NCI-H69 (cell line): ENCODE measurements around the gene SPAG9.

ENCODE experiments used
- DNase-seq: peaks from one replicate; lab custom pipeline; 2025; lab: John Stamatoyannopoulos, UW

The SPAG9 gene

DNA sequence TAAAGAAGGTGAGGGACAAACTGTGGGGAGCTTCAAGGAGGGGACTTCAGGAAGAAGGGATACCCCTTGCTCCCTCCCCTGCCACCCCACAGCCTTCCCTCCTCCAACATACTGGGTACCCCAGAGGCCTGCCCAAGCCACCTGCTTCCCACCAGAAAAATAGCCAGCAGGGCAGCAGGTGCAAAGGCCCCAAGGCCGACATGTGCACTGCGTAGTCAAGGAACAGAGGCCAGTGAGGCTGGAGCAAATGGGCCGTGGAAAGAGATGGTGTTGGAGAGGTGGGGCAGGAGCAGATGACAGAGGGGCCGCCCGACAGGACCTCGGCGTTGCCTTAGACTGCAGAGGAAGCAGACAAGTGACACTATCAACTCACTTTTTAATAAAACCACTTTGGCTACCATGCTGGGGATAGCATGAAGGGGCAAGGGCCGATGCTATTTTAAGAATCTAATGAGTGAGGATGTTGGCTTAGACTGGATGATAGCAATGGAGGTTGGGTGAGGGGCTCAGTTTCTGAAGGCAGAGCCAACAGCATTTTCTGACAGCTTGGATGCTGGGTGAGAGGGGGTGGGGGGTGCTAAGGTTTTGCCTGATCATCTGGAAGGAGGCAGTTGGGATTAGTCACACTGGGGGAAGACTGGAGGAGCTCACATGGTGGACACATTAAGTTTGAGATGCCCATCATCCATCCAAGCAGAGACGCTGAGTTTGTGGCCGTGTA, 181.7 kb downstream of the SPAG9 start:
- DNase-seq = no peak

DNA sequence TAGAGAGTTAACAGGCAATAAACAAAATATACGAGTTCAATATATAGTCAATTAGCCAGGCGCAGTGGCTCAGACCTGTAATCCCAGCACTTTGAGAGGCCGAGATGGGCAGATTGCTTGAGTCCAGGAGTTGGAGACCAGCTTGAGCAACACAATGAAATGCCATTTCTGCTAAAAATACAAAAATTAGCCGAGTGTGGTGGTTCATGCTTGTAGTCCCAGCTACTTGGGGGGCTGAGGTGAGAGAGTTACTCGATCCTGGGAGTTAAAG, 184.7 kb downstream of the SPAG9 start:
- DNase-seq = no peak

DNA sequence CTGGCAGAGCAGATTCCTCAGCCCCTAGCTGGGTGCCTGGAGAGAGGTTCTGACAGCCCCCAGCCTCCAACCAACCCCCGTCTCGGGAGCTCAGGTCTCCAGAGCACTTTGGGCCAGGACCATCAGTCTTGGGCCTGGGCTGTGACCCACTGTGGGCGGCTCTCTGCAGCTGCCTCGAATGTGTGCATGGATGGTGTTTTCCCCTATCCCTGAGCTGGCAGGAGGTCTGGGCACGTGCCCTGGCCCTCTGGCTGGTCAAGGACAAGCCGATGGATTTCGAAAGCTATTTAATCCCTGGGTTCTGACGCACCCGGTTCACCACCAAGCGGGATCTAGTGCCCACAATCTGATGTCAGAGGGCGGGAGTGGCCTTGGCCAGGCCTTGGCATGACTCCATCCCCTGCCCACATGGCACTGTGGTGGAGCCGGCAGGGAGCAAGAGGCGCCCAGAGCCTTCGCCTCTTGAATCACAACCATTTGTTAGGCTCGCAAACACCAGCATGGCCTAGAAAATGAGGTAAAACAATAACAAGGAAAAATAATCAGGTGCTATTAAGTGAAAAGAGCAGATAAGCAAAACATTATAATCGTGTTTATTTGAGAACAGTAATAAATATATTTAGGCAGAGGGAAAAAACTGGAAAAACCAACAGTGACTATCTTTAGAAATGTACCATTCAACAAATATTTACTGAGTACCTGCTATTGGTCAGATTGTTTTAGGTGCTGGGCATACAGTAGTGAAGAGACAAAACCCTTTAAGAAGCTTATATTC, 185.3 kb downstream of the SPAG9 start:
- DNase-seq = peak; percentile 65

DNA sequence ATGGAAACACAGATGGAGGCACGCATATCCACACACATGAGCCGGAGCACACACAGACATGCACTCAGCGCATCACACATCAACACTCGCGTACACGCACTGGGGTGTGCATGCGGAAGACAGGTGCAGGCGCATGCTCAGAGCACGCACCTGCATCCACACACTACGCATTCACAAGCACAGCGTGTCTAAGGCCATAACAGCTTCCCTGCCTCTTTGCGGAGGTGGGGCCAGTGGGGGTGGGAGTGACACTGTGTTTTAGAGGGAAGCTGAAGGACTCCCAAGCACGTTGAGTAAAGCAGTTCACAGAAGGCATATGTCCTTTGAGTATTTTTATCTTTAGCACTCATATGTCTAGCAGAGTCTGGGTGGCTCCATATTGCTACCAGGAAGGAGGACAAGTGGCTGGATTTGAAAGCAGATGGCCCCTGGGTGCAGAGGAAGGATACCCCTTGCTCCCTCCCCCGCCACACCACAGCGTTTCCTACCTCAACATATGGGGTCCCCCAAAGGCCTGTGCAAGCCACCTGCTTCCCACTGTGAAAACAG, 185.9 kb downstream of the SPAG9 start:
- peak; percentile 79 for DNase-seq

DNA sequence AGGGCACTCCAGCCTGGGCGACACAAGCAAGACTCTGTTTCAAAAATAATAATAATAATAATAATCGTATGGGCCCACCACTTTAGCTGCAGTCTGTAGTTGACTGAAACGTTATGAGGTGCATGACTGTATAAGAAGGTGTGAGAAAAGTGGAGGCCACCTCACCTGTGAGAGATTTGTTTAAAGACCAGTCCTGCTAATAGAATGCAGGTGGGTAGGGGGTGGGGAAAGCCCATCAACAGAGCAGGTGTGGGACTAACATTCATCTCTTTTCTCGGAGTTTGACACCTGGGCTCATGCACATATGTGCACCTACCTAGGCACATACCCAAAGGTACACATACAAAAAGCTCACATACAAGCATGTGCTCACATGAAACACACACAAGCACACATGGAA, 186.5 kb downstream of the SPAG9 start:
- no peak for DNase-seq

DNA sequence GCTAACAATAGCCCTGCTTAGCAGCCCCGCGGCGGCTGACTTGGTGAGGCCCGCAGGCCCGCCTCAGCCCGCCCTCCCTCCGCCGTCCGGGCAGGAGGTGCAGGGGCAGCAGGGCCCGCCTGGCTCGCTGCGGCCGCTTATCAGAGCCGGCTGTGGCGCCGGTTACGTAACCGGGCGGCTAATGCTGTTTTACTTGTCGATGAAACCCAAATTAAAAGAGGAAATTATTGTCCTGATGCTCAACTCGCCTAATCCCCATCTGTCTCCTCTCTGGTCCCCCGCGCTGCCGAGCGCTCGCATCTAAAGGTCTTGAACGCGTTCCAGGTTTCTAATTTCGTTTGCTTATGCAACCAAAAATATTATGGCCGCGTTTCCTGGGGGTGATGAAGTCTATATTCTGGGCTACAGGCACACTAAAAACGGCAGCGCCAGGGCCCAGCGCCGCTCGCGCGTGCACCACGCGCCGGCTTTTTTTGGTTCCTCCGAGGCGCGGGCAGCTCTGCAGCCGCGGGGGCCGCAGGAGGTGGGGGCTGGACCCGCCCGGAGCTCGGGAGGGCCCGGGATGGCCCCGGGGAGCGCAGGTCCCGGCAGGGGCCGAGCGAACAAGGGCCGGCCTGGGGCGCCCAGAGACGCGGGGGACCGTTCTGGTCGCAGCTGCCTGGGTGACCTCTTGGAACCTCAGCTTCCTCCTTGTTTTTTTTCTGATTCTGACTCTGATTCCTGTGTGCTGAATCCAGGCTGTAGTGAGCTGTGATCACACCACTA, 189.3 kb downstream of the SPAG9 start:
- peak; percentile 98 for DNase-seq

DNA sequence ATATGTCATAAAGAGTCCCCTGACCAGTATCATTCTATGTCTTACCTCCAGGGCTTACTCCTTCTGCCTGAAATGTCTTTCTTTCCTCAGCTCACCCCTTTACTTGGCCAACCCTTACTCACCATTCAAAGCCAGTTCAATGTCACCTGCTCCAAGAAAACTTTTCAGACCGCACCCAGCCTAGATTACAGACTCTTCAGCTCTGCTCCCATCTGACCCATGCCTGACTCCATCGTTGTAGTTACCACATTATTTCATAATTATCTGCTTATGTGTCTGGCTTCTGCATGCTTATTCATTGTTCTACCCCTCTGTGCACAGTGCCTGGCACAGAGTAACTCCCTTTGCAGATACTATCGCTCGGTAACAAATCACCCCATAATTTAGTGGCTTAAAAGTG, 192.0 kb downstream of the SPAG9 start:
- DNase-seq = no peak

DNA sequence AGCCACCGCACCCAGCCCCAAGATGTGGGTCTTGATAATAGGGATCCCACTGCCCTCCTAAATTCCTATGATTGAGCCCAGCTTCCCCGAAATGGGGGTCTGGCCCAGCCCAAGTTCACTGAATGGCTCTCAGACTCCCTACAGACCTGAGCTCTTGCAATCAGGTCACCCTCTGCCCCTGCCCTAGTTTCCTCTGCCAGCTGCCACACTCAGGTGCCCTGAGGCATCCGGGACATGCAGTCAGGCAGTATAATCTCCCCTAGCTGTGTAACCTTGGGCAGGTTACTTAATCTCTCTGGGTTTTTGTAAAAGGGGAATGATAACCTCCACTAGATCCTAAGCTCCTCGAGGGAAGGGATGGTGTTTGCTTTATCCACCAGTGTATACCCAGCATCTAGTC, 193.4 kb downstream of the SPAG9 start:
- DNase-seq = peak; percentile 27

DNA sequence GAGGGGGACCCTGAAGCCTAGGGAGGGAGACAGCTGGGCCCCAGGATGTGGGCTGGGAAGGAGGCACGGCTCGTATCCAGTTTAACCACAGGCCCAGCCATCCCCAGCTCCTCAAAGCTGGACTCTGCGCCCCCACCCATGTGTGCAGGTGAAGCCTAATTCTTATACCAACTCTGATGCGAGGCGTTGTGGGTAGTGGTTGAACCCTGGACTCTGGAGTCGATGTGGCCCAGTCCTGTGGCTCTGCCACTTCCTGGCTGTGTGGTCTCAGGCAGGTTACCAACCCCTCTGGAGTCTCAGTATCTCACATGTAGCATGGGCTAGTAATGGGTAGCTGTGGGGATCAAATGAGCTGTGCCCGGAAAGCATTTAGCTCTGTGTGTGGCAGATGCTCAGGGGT, 194.1 kb downstream of the SPAG9 start:
- peak; percentile 58 for DNase-seq

DNA sequence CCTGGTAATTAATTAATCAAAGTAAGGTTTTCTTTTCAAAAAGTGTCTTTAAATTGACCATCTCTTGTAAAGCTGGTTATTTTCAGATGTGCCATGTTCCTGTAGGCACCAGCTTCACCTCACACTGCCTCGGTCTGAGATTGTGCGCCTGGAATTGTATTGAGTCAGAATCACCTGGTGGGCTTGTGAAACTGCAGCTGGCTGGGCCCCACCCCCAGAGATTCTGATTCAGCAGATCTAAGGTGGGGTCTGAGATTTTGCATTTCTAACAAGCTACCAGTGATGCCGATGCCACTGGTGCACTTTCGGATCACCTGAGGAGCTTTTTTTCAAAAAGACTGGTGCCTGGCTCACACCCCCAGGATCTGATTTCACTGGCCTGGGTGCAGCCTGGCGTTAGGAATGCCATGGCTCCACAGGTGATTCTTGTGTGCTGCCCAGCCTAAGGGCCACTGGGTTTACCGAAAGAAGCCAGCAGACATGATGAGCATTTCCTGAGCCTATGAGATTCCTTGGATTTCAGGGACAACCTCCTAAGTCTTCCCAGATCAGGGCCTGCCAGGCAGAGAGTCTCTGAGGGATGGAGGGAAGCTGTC, 195.3 kb downstream of the SPAG9 start:
- no peak for DNase-seq

DNA sequence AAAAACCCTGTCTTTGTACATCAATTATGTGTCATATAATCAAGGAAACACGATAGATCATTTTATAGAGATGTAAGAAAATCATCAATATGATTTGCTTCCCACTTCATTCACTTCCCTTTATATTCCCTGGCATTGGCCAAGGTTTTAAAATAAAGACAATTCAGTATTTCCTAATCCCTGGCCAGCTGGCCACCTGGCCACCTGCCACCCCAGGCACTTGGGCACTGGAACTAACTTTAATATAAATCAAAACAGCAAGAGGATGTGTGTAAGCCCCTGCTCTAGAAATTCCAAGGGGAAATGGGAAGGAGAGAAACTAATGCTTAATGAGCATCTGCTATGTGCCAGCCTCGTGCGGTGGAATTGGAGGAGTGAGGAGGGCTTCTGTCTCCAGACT, 195.9 kb downstream of the SPAG9 start:
- no peak for DNase-seq

DNA sequence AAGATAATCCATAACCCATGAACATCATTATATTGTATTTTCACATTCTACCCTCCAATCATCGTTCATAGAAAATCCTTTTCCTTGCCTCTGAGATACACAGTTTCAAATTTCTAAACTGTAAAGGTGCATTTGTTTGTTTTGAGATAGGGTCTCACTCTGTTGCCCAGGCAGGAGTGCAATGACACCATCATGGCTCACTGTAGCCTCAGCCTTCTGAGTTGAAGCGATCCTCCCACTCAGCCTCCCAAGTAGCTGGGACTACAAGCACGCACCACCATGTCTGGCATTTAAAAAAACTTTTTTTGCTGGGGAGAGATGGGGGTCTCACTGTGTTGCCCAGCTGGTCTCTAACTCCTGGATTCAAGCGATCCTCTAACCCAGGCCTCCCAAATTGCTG, 196.4 kb downstream of the SPAG9 start:
- DNase-seq = no peak

DNA sequence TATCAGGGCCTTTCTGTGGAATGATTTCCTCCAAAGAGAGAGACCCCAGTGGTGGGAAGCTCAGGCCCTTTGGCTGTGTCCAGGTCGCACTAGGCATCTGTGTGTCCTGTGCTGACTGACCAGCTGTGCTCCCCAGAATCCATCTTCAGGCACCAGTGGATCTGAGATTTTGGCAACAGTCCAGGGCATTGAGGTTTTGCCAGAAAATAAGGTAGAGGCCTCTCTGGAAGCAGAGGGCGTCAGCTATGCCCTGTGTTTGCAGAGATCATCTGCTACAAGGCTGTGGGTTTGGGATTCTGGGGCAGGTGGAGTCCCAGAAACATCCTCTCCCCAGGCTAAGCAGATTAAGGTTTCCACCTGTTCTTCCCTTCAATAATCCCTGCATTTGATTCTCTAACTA, 197.1 kb downstream of the SPAG9 start:
- peak; percentile 87 for DNase-seq

DNA sequence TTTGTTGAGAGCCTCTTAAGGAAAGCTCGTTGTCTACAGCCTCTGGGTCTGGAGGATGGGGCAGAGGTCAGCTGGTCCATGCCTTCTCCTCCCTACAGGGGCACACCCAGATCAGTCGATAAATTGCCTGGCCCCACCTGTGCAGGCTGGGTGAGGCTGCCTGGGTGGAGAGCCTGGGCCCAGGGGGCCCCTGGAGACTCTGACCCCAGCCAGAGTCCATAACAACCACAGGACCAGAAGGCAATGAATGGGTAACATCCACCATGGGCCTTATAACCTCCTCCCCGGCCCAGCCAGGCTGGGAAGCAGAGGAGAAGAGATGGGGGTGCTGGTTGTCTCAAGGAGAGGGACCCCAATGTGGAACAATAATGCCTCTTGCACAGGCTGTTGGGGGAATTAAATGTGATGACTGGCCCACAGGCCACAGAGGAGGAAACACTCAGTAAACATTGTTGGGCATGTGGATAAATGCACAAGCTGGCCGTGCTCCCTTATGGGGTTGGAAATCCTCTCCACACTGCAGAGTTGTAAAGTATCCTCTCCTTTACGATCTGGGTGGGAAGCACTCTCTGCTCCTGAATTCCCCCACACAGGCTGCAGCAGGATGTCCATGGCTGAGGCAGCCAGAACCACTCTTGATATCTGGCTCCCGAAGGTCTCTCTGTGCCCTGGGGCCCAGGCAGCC, 197.8 kb downstream of the SPAG9 start:
- peak; percentile 38 for DNase-seq

DNA sequence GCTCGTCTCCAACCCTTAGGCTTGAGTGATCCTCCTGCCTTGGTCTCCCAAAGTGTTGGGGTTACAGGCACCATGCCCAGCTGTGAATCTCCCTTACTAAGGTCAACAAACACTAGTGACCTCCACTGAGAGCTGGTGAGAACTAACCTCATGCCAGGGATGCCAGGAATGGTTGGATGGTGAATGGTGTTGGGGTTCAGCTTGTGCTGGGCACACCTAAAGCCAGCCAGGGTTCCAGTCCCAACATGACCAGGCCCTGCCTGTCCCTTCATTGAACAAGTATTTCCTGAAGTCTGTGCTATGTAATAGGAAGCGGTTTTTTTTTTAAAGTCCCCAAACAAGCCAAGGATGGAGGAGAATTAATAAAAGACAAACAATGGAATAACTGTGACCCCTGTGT, 198.6 kb downstream of the SPAG9 start:
- DNase-seq = no peak

DNA sequence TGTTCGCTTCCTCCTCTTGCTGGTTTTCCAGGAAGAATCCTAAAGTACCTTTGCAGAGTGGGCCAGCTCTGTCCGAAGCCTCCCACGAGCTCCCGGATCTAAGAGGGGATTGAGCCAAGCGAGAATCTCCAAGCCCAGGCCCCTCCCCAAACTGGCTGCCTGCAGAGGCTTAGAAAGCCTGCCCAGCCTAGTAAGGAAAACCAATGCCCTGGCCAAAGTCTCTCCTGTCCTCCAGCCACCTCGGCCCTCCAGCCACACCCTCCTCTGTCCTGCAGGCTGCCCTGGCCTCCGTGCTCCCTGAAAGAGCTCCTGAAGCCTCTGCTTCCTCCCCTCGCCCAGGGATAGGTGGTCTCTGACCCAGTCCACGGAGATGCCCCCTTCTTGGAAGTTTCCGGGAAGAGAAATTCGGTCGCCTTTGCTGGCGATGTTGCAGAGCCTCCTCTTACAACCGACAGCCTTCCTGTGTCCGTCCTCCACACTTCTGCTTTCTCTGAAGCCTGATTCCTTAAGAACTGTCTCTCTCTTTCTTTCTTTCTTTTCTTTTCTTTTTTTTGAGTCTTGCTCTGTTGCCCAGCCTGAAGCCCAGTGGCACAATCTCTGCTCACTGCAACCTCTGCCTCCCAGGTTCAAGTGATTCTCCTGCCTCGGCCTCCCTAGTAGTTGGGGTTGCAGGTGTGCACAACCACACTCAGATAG, 199.6 kb downstream of the SPAG9 start:
- DNase-seq = peak; percentile 27

DNA sequence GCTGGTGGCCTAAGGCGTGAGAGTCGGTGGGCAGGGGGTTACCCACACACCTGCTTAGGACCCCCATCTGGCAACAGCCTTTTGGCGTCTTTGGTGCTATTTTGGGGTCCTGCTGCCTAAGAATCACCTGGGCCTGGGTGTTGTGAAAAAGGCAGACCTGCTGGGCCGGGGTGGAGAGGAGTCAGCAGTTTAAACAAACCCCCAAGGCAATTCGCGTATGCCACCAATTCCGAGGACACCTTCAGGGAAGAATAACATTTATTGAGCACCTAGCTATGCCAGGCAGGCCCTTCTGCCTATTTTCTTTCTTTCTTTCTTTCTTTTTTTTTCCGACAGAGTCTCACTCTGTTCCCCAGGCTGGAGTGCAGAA, 200.6 kb downstream of the SPAG9 start:
- DNase-seq = peak; percentile 95

DNA sequence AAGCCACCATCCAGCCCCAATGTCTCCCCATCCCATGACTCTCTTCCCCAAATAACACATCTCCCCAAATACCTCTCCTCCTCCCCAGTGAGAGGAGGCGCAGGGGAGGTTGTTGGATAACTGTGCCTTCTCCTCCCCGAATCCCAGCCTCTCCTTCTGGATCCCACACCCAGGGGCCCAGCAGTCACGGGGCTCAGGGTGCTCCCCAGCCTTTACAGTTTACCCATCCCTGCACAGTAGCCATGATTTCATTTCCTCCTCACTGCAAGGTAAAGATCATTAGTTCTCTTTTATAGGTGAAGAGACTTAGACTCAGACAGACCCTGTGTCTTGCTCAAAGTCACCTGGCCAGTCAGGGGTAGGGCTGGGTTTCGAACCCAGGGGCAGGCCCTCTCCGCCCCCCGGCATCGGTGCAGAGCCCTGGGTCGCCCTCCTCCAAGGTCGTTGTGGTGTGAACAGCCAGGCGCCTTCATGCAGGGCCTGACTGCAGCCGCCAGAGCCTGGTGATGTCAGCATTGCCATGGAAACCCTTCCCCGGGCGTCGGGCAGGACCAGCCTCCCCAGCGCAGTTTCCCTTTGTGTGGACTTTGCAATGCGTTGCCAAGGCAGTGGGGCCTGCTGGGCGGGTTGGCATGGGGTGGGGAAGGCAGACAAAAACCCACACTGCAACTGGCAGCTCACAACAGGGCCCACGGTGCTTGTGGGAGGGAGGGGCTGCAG, 201.2 kb downstream of the SPAG9 start:
- DNase-seq = peak; percentile 100

DNA sequence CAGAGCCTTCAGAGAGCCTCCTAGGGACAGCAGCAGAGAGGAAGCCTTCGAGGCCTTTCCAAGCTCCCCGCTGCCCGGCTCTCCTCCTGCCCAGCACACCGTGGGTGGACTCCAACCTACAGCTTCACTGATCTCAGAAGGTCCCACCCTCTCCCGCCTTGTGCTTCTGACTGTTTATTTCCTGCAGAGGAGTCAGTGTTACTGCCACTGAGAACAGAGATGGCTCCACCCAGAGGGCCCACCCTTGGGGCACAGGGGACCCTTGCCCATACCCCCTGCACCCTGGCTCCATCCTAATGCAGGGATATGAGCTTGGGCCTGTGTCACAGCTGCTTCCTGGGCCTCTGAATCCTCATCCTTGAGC, 201.8 kb downstream of the SPAG9 start:
- DNase-seq = peak; percentile 63

DNA sequence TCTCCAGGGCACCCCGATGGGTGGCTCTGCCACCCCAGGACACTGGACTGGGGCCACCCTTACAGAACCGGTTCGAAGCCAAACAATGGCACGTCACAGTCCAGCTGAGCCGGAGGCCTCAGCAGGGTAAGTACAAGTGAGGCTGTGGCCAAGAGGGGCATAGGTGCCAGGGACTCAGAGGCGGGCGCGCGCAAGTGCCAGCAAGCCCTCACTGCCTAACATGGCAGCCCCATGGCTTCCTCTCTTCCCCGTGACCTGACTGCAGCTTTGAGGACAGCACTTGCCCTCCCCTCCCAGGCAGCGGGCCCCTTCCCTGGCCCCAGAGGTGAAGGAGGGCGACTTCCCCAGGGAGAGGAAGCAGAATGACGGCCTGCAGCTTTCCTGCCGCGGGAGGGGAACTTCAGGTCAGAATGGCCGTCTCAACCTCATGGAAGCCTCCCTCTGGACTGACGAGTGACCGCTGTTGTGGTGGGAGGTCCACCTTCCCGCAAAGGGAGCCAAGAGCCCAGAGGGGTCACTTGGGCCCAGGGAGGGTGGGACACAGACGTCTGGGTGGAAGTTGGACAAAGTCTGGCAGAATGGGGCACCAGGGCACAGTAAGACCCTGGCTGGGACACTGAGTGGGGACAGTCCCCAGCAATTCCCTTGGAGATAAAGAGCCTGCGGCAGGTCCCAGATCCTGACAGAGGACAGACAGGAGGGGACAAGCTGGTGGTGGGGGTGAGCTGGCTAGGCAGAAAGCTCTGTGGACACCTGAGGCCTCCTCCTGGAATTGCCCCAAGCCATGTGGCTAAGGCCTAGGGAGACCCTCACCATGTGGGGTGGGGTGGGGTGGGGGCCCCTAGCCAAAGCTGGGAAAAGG, 202.4 kb downstream of the SPAG9 start:
- DNase-seq = no peak
